Progenitor cell of endocrine pancreas (in vitro differentiated cells): ENCODE data around the gene ATXN7. TPM values are rescaled to one million over a fixed set of nuclear protein-coding genes. Genes with fewer than 3 reads are reported as not detected.
A peak's percentile ranks its signal among the peaks of the same experiment; 100 is the strongest.

Experiments
- DNase-seq: peaks from one replicate; pipeline ENCODE4 v3.0.0; 2021; ENCODE audit warnings: low spot score; ENCODE audit not compliant: unreplicated experiment
- H3K27ac Mint-ChIP-seq: 2 replicates; pipeline ENCODE4 v1.8.0; 2021; ENCODE audit warnings: mild to moderate bottlenecking, moderate library complexity, mixed read lengths
- H3K27me3 Mint-ChIP-seq: 2 replicates; pipeline ENCODE4 v1.8.0; 2021; ENCODE audit warnings: mixed read lengths
- H3K36me3 Mint-ChIP-seq: 2 replicates; pipeline ENCODE4 v1.8.0; 2022; ENCODE audit warnings: mixed read lengths; ENCODE audit not compliant: insufficient read depth
- H3K4me1 Mint-ChIP-seq: 2 replicates; pipeline ENCODE4 v1.8.0; 2021; ENCODE audit warnings: low read depth, mixed read lengths
- H3K4me3 Mint-ChIP-seq: 2 replicates; pipeline ENCODE4 v1.8.0; 2021; ENCODE audit warnings: low read depth, mild to moderate bottlenecking, moderate library complexity, mixed read lengths
- H3K9me3 Mint-ChIP-seq: 2 replicates; pipeline ENCODE4 v1.8.0; 2021; ENCODE audit warnings: low read depth, mixed read lengths
- total RNA-seq: library from RNA; stranded (reverse); gene quantifications from 2 replicates; pipeline ENCODE4 v1.2.1, GENCODE V29; 2021
- TF ChIP-seq, protein P1 (sequence below): fragments of 200-600 bp; sonication (generic); IDR thresholded peaks from one replicate; pipeline ENCODE4 v1.5.0; 2021; ENCODE audit warnings: antibody characterized with exemption, mild to moderate bottlenecking; ENCODE audit not compliant: unreplicated experiment

The ATXN7 gene
- total RNA-seq, 1 donor from 2014 or later: 36.7 TPM

DNA sequence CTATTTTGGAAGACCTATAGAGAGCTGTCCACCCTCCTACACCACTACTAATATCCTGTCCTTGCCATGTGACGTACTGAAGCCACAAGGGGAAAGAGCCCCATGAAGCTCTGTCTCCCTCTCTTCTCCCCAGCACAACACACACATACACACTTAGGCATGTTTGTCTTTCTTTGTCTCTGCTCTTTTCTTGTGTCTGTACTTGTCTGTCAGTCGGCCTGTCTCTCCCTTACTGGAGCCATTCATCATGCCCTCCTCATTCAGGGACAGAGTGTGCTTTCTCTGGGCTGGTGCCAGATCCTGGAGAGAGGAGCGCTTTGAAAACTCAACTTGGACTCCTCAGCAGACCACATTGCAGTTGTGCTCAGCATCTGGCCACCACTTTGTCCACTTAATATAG is 112.1 kb downstream of the ATXN7 start:
- Mint-ChIP-seq H3K36me3 (peaks cover 9% of the 10 kb centered on the region), H3K4me1 (peaks cover 46% of the 10 kb centered on the region), H3K9me3 (no peaks in the 10 kb centered on the region), H3K27ac (no peak overlapping the region), H3K27me3 (no peaks in the 10 kb centered on the region), H3K4me3 (no peak overlapping the region)
- TF ChIP-seq, protein P1, sequence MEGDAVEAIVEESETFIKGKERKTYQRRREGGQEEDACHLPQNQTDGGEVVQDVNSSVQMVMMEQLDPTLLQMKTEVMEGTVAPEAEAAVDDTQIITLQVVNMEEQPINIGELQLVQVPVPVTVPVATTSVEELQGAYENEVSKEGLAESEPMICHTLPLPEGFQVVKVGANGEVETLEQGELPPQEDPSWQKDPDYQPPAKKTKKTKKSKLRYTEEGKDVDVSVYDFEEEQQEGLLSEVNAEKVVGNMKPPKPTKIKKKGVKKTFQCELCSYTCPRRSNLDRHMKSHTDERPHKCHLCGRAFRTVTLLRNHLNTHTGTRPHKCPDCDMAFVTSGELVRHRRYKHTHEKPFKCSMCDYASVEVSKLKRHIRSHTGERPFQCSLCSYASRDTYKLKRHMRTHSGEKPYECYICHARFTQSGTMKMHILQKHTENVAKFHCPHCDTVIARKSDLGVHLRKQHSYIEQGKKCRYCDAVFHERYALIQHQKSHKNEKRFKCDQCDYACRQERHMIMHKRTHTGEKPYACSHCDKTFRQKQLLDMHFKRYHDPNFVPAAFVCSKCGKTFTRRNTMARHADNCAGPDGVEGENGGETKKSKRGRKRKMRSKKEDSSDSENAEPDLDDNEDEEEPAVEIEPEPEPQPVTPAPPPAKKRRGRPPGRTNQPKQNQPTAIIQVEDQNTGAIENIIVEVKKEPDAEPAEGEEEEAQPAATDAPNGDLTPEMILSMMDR: no peak
- DNase-seq: no peak

DNA sequence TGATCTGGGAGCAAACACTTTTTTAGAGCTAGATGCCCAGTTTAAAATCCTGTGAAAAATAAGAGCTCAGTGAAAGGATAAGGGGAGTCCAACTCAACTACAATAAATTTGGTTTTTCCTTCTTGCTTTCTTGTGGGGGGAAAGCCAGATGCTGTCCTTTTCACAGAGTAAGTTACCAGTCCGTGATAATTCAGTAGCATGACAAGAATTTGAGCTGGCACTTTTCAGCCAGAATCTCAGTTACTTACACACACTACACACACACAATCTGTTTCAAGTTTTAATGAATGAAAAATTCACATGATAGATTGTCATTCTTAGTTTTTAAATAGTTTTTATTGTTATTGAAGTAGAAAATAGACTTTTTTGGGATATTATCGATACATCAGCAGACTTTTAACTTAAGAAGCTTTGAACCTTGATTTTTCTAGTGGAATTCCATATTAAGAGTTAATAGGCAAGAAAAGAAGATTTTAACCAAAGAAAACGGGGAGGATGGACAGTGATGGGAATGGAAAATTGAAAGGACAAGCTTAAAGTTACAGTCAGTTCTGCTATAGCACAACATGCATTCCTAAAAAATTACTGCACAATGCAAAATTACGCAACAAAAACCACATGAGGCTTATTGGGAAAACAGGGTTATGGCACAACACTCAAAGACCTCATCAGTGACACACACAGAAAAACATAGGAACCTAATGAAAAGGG is 112.6 kb downstream of the ATXN7 start:
- Mint-ChIP-seq H3K27ac (no peak overlapping the region), H3K36me3 (peaks cover 9% of the 10 kb centered on the region), H3K27me3 (no peaks in the 10 kb centered on the region), H3K4me1 (peaks cover 40% of the 10 kb centered on the region), H3K4me3 (no peak overlapping the region), H3K9me3 (no peaks in the 10 kb centered on the region)
- TF ChIP-seq, protein P1: no peak
- no peak for DNase-seq

DNA sequence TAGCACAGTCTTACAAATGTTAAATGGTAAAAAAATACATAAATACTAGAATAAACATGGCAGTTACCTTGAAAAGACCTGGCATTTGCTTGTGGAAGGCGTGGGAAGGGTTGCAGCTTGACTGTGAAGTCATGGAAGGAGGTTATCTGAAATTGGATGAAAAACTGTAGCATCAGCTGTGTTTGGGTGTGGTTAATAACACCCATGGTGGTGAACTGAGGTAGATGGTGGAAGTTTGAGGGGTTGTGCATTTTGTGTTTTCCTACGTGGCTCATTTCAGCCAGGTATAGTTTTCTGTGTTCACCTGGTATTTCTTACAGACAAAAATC is 113.2 kb downstream of the ATXN7 start:
- no peak for DNase-seq
- TF ChIP-seq, protein P1: no peak
- Mint-ChIP-seq H3K36me3 (peaks cover 9% of the 10 kb centered on the region), H3K4me3 (no peak overlapping the region), H3K9me3 (no peaks in the 10 kb centered on the region), H3K27me3 (no peaks in the 10 kb centered on the region), H3K4me1 (peaks cover 38% of the 10 kb centered on the region), H3K27ac (peak overlapping the region; percentile 33)

DNA sequence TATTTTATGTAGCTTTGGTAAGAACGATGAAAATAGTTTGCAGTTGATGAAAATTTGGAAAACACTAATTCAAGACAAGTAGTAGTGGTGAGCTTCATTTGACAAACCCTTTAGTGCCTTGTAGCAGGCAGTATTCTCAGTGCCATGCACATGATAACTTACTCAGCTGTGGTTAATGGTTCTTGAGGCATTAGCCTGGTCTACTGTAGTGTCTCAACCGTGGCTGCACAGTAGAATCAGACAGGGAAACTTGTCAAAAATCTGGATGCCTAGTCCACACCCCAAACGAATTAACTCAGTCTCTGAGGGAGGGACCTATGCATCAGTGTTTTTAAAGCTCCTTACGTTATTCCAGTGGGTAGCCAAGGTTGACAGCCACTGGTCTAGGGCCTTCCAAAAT is 114.2 kb downstream of the ATXN7 start:
- DNase-seq: no peak
- no peak overlapping the region for H3K4me3 Mint-ChIP-seq
- peaks cover 27% of the 10 kb centered on the region for H3K4me1 Mint-ChIP-seq
- no peaks in the 10 kb centered on the region for H3K27me3 Mint-ChIP-seq
- no peak overlapping the region for H3K27ac Mint-ChIP-seq
- peaks cover 12% of the 10 kb centered on the region for H3K36me3 Mint-ChIP-seq
- no peaks in the 10 kb centered on the region for H3K9me3 Mint-ChIP-seq
- TF ChIP-seq, protein P1: no peak

DNA sequence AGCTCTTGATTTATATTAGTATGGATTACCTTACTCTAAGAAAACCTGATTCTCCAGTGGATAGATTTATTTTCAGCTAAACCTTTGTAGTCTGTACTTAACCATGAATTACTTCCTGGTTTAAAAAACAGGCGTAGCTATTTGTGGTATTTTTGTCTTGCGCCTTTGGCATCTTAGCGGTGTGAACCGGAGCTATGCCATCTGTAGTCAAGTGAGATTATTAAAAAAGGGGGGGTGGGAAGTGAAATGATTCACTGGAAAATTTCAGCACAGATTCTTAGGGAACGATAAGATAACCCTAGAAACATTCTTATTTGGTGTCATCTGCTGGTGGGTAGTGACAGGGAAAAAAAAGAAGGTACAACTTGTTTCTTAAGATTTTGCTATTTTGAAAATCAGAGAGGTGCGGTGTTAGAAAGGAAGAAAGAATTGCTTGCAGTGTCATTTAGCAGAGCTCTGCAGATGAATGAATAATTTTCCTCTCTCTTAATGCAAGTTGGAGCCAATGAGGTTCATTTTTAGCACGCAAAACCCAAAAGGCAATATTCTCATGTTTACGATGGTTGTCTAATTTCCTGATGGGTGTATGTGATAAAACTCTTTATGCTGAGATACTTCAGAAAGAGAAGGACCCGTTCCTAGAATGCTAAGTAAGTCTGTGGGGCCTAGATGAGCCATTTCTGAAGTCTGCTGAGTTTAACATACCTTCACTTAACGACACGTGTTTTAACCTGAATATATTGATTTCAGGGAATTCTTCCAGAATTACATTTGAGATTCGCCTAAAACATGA is 115.6 kb downstream of the ATXN7 start:
- Mint-ChIP-seq H3K27ac (peak overlapping the region; percentile 7), H3K4me3 (no peak overlapping the region), H3K36me3 (peaks cover 9% of the 10 kb centered on the region), H3K4me1 (peaks cover 22% of the 10 kb centered on the region), H3K27me3 (no peaks in the 10 kb centered on the region), H3K9me3 (no peaks in the 10 kb centered on the region)
- DNase-seq: no peak
- TF ChIP-seq, protein P1: no peak
